Mucosa of gallbladder (tissue), 1 donor: Measurements from ENCODE around the gene ACSM3. TPM values are rescaled to one million over a fixed set of nuclear protein-coding genes. Genes with fewer than 3 reads are reported as not detected.
"Not testable (repeated sequence)": the region's sequence is repeated elsewhere in the genome, so short reads cannot be mapped to it uniquely, and the experiment has no call there.

Experiments used
- DNase-seq: peaks from one replicate; pipeline ENCODE4 v3.0.0-alpha.2; 2020; ENCODE audit warnings: low spot score
- total RNA-seq: library from RNA; stranded (reverse); gene quantifications from one replicate; pipeline ENCODE4 v1.2.1, GENCODE V29; 2021
- donor health status: DM: no; HTN: no; CAD: no.

The ACSM3 gene
- total RNA-seq, 1 donor from 2014 or later = 11.0 TPM

- DNase-seq = not testable (repeated sequence)
Measured at GRCh38 chr16:20805684-20806167, 41.9 kb downstream of the ACSM3 start.

- peak; percentile 91 for DNase-seq
Measured at GRCh38 chr16:20806168-20807050, 42.6 kb downstream of the ACSM3 start, which contains the start of the genes ERI2 and REXO5. Gene ERI2 (minus strand): TSS chr16:20806472. CDS start chr16:20806430, 42 bp downstream. Gene REXO5 (plus strand): TSS chr16:20806527. CDS start chr16:20806954, 427 bp downstream.

DNA sequence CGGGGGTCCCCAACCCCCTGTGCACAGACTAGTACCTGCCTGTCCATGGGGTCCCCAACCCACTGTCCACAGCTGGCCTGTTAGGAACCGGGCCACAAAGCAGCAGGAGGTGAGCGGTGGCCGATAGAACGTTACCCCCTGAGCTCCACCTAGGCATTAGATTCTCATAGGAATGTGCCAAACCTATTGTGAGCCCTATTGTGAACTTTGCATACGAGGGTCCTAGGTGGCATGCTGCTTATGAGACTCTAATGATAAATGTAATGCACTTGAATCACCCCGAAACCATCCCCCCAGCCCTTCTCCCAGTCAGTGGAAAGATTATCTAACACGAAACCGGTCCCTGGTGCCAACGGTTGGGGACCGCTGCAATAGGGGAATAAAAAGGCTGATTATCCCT lies 44.0 kb downstream of the ACSM3 start:
- no peak for DNase-seq

DNA sequence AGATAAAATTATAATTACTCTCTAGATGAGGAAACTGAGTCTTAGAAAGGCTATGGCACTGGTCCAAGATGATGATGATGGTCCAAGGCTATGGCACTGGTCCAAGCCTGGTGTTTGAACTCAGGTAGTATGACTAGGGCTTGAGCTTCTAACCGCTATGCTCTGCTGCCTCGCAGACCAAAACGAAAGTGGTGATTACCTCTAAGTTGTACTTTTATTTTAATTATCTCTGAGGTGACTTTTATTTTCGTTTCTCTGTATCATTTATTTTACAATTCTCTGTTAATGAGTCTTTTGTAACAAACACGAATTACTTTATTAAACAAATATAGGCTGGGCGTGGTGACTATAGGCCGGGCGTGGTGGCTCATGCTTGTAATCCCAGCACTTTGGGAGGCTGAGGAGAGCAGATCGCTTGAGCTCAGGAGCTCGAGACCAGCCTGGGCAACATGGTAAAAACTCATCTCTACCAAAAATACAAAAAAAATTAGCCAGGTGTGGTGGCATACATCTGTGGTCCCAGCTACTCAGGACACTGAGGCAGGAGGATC lies 48.1 kb downstream of the ACSM3 start:
- DNase-seq = no peak

- no peak for DNase-seq
Measured at GRCh38 chr16:20812510-20812909, 48.7 kb downstream of the ACSM3 start.

DNA sequence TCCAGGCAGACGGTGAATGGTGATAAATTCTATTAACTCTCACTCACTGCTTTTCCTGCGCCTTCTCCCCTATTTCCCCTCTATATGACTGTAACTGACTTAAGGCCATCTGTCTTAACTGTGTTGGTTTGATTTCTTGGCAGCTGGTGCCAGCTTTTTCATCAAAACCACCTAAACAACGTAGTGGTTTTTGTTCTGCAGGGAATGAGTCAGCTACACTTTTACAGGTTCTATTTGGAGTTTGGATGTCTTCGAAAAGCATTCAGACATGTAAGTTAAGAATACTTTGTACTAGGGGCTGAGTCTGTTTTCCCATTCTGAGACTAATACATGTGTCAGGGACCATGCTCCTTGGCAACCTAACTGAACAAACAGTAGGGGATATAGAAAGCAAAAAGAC lies 51.0 kb downstream of the ACSM3 start:
- DNase-seq = no peak

GRCh38 chr16:20818929-20819585 lies 55.2 kb downstream of the ACSM3 start:
- no peak for DNase-seq

DNA sequence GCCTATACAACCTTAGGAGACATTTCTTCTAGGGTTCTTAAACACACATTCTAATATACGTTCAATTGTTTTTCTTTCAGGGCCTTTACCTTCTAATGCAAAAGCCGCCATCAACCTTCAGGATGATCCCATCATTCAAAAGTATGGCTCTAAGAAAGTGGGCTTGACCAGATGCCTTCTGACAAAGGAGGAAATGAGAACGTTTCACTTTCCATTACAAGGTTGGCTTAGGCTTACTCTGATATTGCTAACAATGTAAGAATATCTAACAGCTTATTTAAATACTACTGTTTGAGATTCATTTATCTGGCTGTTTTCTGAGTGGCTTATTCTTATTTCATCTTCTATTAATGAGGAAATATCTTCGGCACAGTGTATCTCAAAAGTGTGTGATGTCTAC lies 57.9 kb downstream of the ACSM3 start:
- DNase-seq = no peak

DNA sequence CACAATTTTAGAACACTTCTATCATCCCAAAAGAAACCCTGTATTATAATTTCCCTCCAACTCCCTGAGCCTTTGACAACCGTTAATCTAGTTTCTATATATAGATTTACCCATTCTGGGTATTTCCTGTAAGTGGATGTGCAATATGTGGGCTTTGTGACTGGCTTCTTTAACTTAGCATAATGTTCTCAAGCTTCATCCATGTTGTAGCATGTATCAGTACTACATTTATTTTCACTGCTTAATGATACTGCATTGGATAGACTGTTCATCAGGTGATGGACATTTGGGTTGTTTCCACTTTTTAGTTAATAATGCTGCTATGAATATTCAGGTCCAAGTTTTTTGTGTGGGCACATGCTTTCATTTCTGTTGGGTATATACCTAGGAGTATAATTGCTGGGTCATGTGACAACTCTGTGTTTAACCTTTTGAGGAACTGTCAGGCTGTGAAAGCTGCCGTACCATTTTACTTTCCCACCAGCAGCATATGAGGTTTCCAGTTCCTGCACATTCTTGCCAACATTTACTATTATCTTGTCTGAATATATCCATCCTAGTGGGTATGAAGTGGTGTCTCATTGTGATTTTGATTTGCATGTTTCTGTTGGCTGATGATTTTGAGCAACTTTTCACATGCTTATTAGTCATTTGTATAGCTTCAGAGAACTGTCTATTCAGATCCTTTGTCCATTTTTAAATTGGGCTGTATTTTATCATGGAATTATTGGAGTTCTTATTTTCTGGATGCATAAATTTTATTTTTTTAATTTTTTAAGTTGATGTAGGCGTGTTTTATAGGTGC lies 58.9 kb downstream of the ACSM3 start:
- DNase-seq = no peak

DNA sequence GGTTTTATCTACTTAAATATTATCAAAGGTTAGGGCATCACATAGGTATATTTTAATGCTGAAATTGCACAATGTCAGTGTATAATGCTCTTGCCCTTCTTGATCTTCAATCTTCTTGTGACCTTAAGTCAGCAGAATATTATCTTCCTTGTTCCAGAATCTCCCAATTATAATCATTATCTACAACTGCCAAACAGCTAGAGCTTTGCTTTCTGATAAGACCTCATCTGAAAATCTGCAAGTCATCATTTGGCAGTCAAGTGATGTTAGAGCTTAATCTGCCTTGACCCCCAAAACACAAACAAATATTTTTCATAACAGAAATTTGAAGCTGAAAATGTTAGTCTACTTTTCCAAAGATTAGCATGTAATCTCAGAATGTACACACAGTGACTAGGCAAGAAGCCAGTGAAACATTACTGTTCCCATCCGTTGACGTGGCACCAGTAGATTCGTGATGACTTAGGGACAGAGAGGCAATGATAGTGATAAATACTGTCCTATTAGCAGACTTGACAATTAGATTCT lies 62.3 kb downstream of the ACSM3 start:
- no peak for DNase-seq

- no peak for DNase-seq
Measured at GRCh38 chr16:20829536-20829935, 65.7 kb downstream of the ACSM3 start.

DNA sequence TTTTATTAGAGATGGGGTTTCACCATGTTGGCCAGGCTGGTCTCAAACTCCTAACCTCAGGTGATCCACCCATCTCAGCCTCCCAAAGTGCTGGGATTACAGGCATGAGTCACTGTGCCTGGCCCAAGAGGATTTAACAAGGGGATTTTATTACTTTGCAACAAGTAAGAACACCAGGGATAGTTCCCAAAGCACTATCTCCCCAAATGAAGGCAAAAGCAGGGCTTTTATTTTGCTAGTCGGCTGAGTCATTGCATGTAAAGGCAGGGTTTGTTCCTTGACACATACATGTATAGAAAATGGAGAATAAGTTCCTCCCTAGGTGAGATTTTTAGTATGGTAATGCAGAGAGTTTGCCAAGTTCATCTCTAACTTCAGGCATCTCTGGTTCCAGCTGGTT lies 66.6 kb downstream of the ACSM3 start:
- DNase-seq = no peak

DNA sequence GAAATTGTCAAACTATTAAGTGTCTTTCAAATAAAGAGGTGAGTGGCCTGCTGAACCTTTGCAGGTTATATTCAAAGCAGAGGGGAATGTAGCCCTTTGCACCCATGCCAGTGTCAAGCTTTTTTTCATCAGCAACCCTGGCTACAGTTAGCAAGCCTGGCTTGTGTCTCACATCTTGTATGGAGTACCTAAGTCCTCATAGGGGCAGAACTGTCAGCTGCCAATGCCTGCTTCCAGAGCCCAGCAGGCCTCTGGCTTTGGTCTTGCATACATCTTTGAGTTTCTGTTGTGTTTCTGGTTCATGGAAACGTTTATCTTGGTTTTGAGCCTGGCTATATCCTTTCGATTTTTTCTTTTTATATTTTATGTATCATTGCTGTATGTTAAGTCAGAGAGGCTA lies 69.3 kb downstream of the ACSM3 start:
- no peak for DNase-seq

GRCh38 chr16:20838240-20838639 lies 74.4 kb downstream of the ACSM3 start:
- no peak for DNase-seq

GRCh38 chr16:20839504-20839903 lies 75.7 kb downstream of the ACSM3 start:
- DNase-seq = no peak

DNA sequence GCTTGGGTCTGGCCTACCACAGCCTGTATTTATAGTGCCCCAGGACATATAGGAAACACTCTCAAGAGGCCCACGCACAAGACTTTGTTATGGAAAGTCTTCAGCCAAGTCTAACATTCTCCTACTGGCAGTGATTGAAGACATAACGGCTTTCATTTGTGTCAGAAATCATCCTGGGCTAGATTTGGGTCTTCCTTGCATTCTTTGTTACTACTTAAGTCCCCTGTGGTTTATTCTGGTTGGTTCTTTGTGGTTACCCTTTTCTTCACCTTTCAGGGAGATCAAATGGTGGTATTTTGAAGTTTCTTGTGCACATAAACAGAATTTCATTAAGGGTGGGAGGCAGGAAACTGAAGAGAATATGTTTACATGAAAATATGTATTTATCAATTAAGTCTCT lies 80.2 kb downstream of the ACSM3 start:
- DNase-seq = no peak

GRCh38 chr16:20844588-20844987 lies 80.8 kb downstream of the ACSM3 start:
- DNase-seq = no peak

GRCh38 chr16:20846030-20846429 lies 82.2 kb downstream of the ACSM3 start:
- no peak for DNase-seq

DNA sequence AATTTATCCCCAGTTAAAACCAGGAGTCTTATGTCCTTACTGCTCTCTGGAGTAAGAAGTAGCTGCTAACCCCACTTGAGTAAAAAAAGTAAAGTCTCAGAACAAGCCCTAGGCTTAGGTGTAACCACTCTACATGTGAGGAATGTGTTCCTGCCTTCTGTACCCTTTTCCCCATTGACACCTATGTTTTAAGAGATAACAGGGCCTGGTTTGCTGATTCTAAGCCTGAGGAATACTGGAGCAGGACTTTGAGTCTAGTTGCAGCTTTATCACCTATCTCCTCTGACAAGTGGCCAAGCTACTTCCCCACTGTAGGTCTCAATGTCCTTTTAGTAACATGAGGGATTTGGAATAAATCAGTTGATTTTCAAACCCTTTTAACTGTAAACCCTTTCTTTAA lies 82.7 kb downstream of the ACSM3 start:
- no peak for DNase-seq
